HepG2 (cell line): Measurements from ENCODE around the gene SLC45A2.
"Not testable (repeated sequence)": the region's sequence is repeated elsewhere in the genome, so short reads cannot be mapped to it uniquely, and the experiment has no call there.

Source experiments
- CREM ChIP-seq, 2 experiments: sonication (generic) in 1 of 2; formaldehyde crosslinking in 1 of 2; IDR thresholded peaks; 2 replicates each; pipeline versions ENCODE4 v1.4.0 to v1.6.1; 2016 to 2020; ENCODE audit warnings: antibody characterized with exemption in 1 of 2, mild to moderate bottlenecking in 1 of 2, missing genetic modification reagents in 1 of 2
- EP300 ChIP-seq, 3 experiments: sonication (generic) in 1 of 3; formaldehyde crosslinking in 1 of 3; IDR thresholded peaks; 2 replicates each; pipeline versions ENCODE4 v1.5.1 to v1.6.1; 2011 to 2020; ENCODE audit warnings: low read depth in 2 of 3, low read length in 2 of 3, borderline replicate concordance in 1 of 3, improper control_type of control experiment in 1 of 3, mild to moderate bottlenecking in 1 of 3, missing genetic modification reagents in 1 of 3, moderate library complexity in 1 of 3
- RFX5 ChIP-seq: IDR thresholded peaks from 2 replicates; pipeline ENCODE4 v1.6.1; 2011; ENCODE audit warnings: low read depth, low read length, improper control_type of control experiment
- TAF15 ChIP-seq: fragments of 200-400 bp; formaldehyde crosslinking; IDR thresholded peaks from one replicate; pipeline ENCODE4 v1.6.1; 2018; ENCODE audit warnings: mild to moderate bottlenecking, low read depth, low read length; ENCODE audit not compliant: poor library complexity, severe bottlenecking
- ZNF143 ChIP-seq: sonication (generic); formaldehyde crosslinking; IDR thresholded peaks from 2 replicates; pipeline ENCODE4 v1.4.0; 2020; ENCODE audit warnings: missing genetic modification reagents
- ZNF562 ChIP-seq: sonication (generic); formaldehyde crosslinking; IDR thresholded peaks from 2 replicates; pipeline ENCODE4 v1.8.0; 2022; ENCODE audit warnings: missing genetic modification reagents, borderline replicate concordance
- TF ChIP-seq, protein P1 (sequence below): sonication (generic); formaldehyde crosslinking; IDR thresholded peaks from 2 replicates; pipeline ENCODE4 v1.5.0; 2020; ENCODE audit warnings: missing genetic modification reagents
- TF ChIP-seq, protein P2 (sequence below): sonication (generic); formaldehyde crosslinking; IDR thresholded peaks from 2 replicates; pipeline ENCODE4 v1.4.0; 2020; ENCODE audit warnings: missing genetic modification reagents

DNA sequence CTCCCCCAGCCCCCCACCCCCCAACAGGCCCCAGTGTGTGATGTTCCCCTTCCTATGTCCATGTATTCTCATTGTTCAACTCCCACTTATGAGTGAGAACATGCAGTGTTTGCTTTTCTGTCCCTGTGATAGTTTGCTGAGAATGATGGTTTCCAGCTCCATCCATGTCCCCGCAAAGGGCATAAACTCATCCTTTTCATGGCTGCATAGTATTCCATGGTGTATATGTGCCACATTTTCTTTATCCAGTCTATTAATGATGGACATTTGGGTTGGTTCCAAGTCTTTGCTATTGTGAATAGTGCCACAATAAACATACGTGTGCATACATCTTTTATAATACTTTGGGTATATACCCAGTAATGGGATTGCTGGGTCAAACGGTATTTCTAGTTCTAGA is 69.6 kb downstream of the SLC45A2 start:
- TF ChIP-seq RFX5; CREM (IDR thresholded peaks at IDR 0.05); CREM (CRISPR knock-in tag; IDR thresholded peaks at IDR 0.05); EP300 (IDR thresholded peaks at IDR 0.05; ENCODE audit: low read depth in 2 of 2, low read length in 2 of 2); EP300 (CRISPR knock-in tag; IDR thresholded peaks at IDR 0.05; ENCODE audit: borderline replicate concordance); ZNF562 (CRISPR knock-in tag); TAF15; ZNF143 (CRISPR knock-in tag): not testable (repeated sequence)
- TF ChIP-seq, protein P1, sequence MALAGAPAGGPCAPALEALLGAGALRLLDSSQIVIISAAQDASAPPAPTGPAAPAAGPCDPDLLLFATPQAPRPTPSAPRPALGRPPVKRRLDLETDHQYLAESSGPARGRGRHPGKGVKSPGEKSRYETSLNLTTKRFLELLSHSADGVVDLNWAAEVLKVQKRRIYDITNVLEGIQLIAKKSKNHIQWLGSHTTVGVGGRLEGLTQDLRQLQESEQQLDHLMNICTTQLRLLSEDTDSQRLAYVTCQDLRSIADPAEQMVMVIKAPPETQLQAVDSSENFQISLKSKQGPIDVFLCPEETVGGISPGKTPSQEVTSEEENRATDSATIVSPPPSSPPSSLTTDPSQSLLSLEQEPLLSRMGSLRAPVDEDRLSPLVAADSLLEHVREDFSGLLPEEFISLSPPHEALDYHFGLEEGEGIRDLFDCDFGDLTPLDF (CRISPR knock-in tag) = not testable (repeated sequence)
- TF ChIP-seq, protein P2, sequence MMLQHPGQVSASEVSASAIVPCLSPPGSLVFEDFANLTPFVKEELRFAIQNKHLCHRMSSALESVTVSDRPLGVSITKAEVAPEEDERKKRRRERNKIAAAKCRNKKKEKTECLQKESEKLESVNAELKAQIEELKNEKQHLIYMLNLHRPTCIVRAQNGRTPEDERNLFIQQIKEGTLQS (CRISPR knock-in tag) = not testable (repeated sequence)
